Naive B cell (primary cell): Measurements from ENCODE around the gene MTRF1. TPM values are rescaled to one million over a fixed set of nuclear protein-coding genes. Genes with fewer than 3 reads are reported as not detected.

Source experiments
- ATAC-seq, 2 donors: fragments of 150-1000 bp; cut with Tn5 transposase; 2 replicates each; pipeline ENCODE4 v1.10.0; 2021; ENCODE audit warnings: low read depth in 2 of 2, mild to moderate bottlenecking in 2 of 2, moderate library complexity in 2 of 2
- DNase-seq: peaks from one replicate; pipeline ENCODE4 v3.0.0; 2022
- H3K27ac Mint-ChIP-seq, 6 donors: one replicate each; pipeline ENCODE4 v1.8.0; 2020 to 2022; ENCODE audit warnings: mild to moderate bottlenecking in 6 of 6, mixed read lengths in 6 of 6, moderate library complexity in 5 of 6, inconsistent platforms in 2 of 6
- H3K27me3 Mint-ChIP-seq, 3 donors: one replicate each; pipeline ENCODE4 v1.8.0; 2021 to 2022; ENCODE audit warnings: mixed read lengths in 3 of 3, mild to moderate bottlenecking in 1 of 3
- H3K36me3 Mint-ChIP-seq, 2 donors: one replicate each; pipeline ENCODE4 v1.8.0; 2020 to 2022; ENCODE audit warnings: mixed read lengths in 2 of 2, inconsistent platforms in 1 of 2, mild to moderate bottlenecking in 1 of 2
- H3K4me1 Mint-ChIP-seq, 3 donors: one replicate each; pipeline ENCODE4 v1.8.0; 2020 to 2022; ENCODE audit warnings: mixed read lengths in 3 of 3, inconsistent platforms in 1 of 3, mild to moderate bottlenecking in 1 of 3, moderate library complexity in 1 of 3
- H3K4me3 Mint-ChIP-seq, 8 donors: one replicate each; pipeline ENCODE4 v1.8.0; 2020 to 2022; ENCODE audit warnings: mild to moderate bottlenecking in 8 of 8, mixed read lengths in 8 of 8, moderate library complexity in 8 of 8, inconsistent platforms in 2 of 8
- H3K9me3 Mint-ChIP-seq, 7 donors: one replicate each; pipeline ENCODE4 v1.8.0; 2020 to 2022; ENCODE audit warnings: mixed read lengths in 7 of 7, mild to moderate bottlenecking in 5 of 7, inconsistent platforms in 2 of 7, moderate library complexity in 1 of 7
- polyA plus RNA-seq, 6 donors: library from polyadenylated mRNA; unstranded; fragments of 300-500 nt; fragmentation: Illumina TruSeq; gene quantifications; one replicate each; pipeline ENCODE4 v1.2.3, GENCODE V29; 2021; ENCODE audit warnings: low read depth in 6 of 6

Gene MTRF1
- polyA plus RNA-seq, 6 donors from 2014 or later = 3.4 to 20.9 (median 11.1) TPM

GRCh38 chr13:41268764-41269163, 5.4 kb upstream of the MTRF1 start:
- H3K4me3 Mint-ChIP-seq = no peak overlapping the region
- peaks cover 9 to 10% (median 10%) of the 10 kb centered on the region in 3 donors for H3K4me1 Mint-ChIP-seq
- no peak overlapping the region for H3K27ac Mint-ChIP-seq
- DNase-seq (no peak), ATAC-seq (no peak)
- peaks cover 0 to 16% (median 10%) of the 10 kb centered on the region in 7 donors for H3K9me3 Mint-ChIP-seq
- H3K36me3 Mint-ChIP-seq = no peaks in the 10 kb centered on the region
- H3K27me3 Mint-ChIP-seq = no peaks in the 10 kb centered on the region

GRCh38 chr13:41267106-41267505, 3.7 kb upstream of the MTRF1 start:
- Mint-ChIP-seq H3K27ac (no peak overlapping the region), H3K4me1 (peaks cover 12 to 22% (median 15%) of the 10 kb centered on the region in 3 donors), H3K27me3 (no peaks in the 10 kb centered on the region), H3K9me3 (peaks cover 0 to 16% (median 10%) of the 10 kb centered on the region in 7 donors), H3K4me3 (no peak overlapping the region), H3K36me3 (no peaks in the 10 kb centered on the region)
- DNase-seq = no peak
- no peak for ATAC-seq

DNA sequence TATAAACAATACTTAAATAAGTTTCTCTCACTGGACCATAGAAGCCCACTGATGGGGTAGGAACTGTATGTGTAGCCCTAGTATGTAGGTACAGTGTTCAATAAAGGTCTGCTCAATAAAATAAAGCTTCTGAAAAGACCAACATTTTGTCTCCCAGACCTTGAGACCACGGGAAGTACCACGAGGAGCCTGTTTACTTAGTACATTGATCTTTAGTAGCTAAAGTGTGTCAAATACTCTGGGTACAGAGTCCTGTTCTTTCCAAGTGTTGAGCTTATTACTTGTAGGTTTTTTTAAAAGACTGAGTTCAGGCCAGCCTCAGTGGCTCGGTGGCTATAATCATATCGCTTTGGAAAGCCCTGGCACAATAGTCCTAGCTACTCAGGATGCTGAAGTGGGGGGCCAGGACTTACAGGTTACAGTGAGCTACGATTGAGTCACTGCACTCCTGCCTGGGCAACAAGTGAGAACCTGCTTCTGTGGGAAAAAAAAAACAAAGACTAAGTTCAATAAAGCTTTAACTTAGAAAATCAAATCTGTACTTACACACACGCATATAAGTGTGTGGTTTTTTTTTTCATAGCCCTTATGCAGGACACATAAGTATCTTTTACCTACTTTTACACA, 3.4 kb downstream of the MTRF1 start:
- Mint-ChIP-seq H3K4me3 (no peak overlapping the region), H3K4me1 (peaks cover 16 to 21% (median 18%) of the 10 kb centered on the region in 3 donors), H3K9me3 (no peaks in the 10 kb centered on the region), H3K36me3 (peaks cover 8 to 19% of the 10 kb centered on the region in 2 donors), H3K27me3 (no peaks in the 10 kb centered on the region), H3K27ac (no peak overlapping the region)
- ATAC-seq = no peak
- DNase-seq = no peak

DNA sequence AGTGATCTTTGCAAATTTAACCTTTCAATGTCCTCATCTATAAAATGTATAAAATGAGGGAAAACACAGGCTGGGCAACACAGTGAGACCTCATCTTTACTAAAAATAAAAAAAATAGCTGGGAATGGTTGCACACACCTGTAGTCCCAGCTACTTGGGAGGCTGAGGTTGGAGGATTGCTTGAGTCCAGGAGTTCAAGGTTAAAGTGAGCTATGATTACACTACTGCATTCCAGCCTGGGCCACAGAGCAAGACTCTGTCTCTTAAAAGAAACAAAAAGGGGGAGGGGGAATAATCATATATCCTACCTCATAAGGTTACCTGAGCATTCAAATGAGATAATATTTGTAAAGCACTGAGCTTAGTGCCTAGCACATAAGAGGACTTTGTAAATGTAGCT, 5.8 kb downstream of the MTRF1 start:
- DNase-seq = no peak
- Mint-ChIP-seq H3K27me3 (no peaks in the 10 kb centered on the region), H3K9me3 (no peaks in the 10 kb centered on the region), H3K27ac (no peak overlapping the region), H3K4me3 (no peak overlapping the region), H3K36me3 (peaks cover 15 to 25% of the 10 kb centered on the region in 2 donors), H3K4me1 (peaks cover 7 to 15% (median 11%) of the 10 kb centered on the region in 3 donors)
- ATAC-seq = no peak

- peaks cover 33 to 43% of the 10 kb centered on the region in 2 donors for H3K36me3 Mint-ChIP-seq
- H3K4me3 Mint-ChIP-seq = no peak overlapping the region
- H3K4me1 Mint-ChIP-seq = peaks cover 4 to 14% (median 11%) of the 10 kb centered on the region in 3 donors
- ATAC-seq = no peak
- no peak overlapping the region for H3K27ac Mint-ChIP-seq
- H3K27me3 Mint-ChIP-seq = no peaks in the 10 kb centered on the region
- H3K9me3 Mint-ChIP-seq = no peaks in the 10 kb centered on the region
- no peak for DNase-seq
Measured at GRCh38 chr13:41254902-41255301, 8.5 kb downstream of the MTRF1 start.

GRCh38 chr13:41250993-41251392, 12.4 kb downstream of the MTRF1 start:
- H3K9me3 Mint-ChIP-seq = no peaks in the 10 kb centered on the region
- H3K4me1 Mint-ChIP-seq = no peaks in the 10 kb centered on the region
- H3K4me3 Mint-ChIP-seq = no peak overlapping the region
- H3K36me3 Mint-ChIP-seq = peaks cover 27 to 32% of the 10 kb centered on the region in 2 donors
- H3K27ac Mint-ChIP-seq = peak overlapping the region in 1 of 6 donors; percentile 55
- ATAC-seq (no peak), DNase-seq (no peak)
- no peaks in the 10 kb centered on the region for H3K27me3 Mint-ChIP-seq

DNA sequence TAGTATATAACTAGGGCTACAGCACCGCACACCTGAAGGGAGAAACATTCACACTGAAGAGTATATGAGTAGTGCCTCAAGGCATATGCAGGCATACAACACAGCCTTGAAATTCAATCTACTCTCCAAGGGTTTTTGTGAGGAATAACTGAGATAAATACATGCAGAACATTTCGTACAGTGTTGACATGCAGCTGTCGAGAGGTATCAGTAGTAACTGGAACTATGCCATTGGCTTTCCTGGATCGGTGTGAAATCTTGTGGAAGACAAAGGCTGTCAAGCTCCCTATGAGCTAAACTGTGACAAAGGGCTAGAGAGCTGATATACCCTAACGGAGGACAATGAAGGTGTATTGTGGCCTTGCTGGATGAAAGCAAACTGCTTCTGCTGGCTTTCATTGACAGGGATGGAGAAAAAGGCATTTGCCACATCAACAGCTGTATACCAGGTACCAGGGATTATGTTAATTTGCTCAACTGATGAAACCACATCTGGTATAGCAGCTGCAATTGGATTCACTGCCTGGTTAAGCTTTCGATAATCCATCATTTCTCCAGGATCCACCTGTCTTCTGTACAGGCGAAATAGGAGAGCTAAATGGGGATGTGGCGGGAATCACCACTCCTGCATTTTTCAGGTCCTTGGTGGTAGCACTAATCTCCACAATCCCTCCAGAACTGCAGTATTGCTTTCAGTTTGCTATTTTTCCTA, 16.3 kb downstream of the MTRF1 start:
- H3K9me3 Mint-ChIP-seq = no peaks in the 10 kb centered on the region
- no peak for DNase-seq
- no peaks in the 10 kb centered on the region for H3K27me3 Mint-ChIP-seq
- H3K4me3 Mint-ChIP-seq = no peak overlapping the region
- H3K4me1 Mint-ChIP-seq = no peaks in the 10 kb centered on the region
- peaks cover 18 to 19% of the 10 kb centered on the region in 2 donors for H3K36me3 Mint-ChIP-seq
- ATAC-seq = no peak
- peak overlapping the region in 1 of 6 donors; percentile 83 for H3K27ac Mint-ChIP-seq

DNA sequence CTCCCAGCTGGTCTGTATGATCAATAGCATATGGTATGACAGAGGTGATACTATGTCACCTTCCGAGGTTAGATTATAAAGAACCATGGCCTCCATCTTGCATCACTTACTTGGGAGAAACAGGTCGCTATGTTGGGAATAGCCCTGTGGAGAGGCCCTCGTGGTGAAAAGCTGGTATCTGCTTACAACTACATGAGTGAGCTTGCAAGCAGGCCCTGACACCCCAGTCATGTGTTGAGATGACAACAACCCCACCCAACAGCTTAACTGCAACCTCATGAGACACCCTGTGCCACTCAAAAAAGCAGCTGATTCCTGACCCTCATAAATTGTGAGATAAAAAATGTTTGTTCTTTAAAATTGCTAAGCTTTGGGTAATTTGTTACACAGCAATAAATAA, 18.8 kb downstream of the MTRF1 start:
- peak overlapping the region in 1 of 6 donors; percentile 12 for H3K27ac Mint-ChIP-seq
- H3K27me3 Mint-ChIP-seq = no peaks in the 10 kb centered on the region
- no peak overlapping the region for H3K4me3 Mint-ChIP-seq
- peaks cover 0 to 2% of the 10 kb centered on the region in 2 donors for H3K36me3 Mint-ChIP-seq
- H3K9me3 Mint-ChIP-seq = no peaks in the 10 kb centered on the region
- DNase-seq (no peak), ATAC-seq (no peak)
- no peaks in the 10 kb centered on the region for H3K4me1 Mint-ChIP-seq

DNA sequence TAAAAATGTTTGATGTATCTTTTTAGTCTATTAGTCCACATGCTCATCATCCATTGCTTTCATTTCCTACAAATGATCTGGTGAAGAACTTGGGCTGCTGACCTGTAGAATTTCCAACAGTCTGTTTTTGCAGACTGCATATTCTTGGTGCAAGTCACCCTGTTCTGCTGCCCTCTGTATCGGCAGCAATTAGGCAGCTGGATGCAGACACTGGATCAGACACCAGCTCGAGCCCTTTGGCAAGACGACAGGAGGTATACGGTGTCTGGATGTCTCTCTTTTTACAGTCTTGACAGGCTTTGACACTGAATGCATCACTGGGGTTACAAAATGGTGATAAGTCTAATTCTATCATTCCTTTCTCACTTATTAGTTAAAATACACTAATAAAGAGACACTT, 21.8 kb downstream of the MTRF1 start:
- Mint-ChIP-seq H3K27ac (peak overlapping the region in 1 of 6 donors; percentile 30), H3K4me3 (no peak overlapping the region), H3K27me3 (no peaks in the 10 kb centered on the region), H3K36me3 (peaks cover 0 to 13% of the 10 kb centered on the region in 2 donors), H3K4me1 (no peaks in the 10 kb centered on the region), H3K9me3 (no peaks in the 10 kb centered on the region)
- no peak for DNase-seq
- no peak for ATAC-seq

DNA sequence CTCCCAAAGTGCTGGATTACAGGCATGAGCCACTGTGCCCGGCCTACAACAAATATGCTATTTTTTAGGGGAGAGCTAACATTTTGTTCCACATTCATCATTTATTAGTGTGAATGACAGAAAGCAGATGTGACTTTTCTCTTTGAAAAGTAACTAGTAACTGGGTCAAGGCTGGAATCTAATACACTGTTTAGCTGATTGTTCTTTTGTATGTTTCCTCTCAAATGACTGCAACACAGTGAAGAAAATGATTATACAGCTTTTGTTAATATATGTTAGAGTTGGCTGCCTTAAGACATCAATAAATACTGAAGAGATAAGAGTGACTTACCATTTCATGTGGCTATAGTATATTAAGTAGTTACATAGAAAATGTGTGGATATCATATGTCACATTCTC, 27.0 kb downstream of the MTRF1 start:
- Mint-ChIP-seq H3K9me3 (no peaks in the 10 kb centered on the region), H3K36me3 (peaks cover 8 to 25% of the 10 kb centered on the region in 2 donors), H3K4me1 (peaks cover 12 to 20% (median 15%) of the 10 kb centered on the region in 3 donors), H3K4me3 (no peak overlapping the region), H3K27ac (peak overlapping the region in 2 of 6 donors; percentile 15 to 33), H3K27me3 (no peaks in the 10 kb centered on the region)
- DNase-seq (no peak), ATAC-seq (no peak)

GRCh38 chr13:41232578-41233480, 30.5 kb downstream of the MTRF1 start:
- no peaks in the 10 kb centered on the region for H3K27me3 Mint-ChIP-seq
- H3K9me3 Mint-ChIP-seq = no peaks in the 10 kb centered on the region
- no peak overlapping the region for H3K4me3 Mint-ChIP-seq
- peaks cover 12 to 20% (median 15%) of the 10 kb centered on the region in 3 donors for H3K4me1 Mint-ChIP-seq
- no peak for DNase-seq
- peak overlapping the region in 4 of 6 donors; percentile 39 to 62 (median 60) for H3K27ac Mint-ChIP-seq
- peaks cover 8 to 19% of the 10 kb centered on the region in 2 donors for H3K36me3 Mint-ChIP-seq
- ATAC-seq = no peak

DNA sequence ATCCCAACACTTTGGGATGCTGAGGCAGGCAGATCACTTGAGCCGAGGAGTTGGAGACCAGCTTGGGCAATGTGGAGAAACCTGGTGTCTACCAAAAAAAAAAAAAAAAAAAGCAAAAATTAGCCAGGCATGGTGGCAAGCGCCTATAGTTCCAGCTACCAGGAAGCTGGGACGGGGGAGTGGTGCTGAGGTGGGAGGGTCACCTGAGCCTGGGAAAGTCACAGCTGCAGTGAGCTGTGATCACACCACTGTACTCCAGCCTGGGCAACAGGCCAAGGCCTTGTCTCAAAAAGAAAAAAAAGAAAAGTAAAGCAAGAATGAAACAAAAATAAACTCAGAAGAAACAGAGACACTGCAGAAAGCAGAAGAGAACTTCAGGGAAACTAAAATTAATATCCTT, 31.6 kb downstream of the MTRF1 start:
- H3K27me3 Mint-ChIP-seq = no peaks in the 10 kb centered on the region
- peak overlapping the region in 1 of 8 donors; percentile 57 for H3K4me3 Mint-ChIP-seq
- ATAC-seq (no peak), DNase-seq (no peak)
- peak overlapping the region in 3 of 6 donors; percentile 49 to 62 (median 61) for H3K27ac Mint-ChIP-seq
- no peaks in the 10 kb centered on the region for H3K9me3 Mint-ChIP-seq
- H3K36me3 Mint-ChIP-seq = peaks cover 8 to 19% of the 10 kb centered on the region in 2 donors
- H3K4me1 Mint-ChIP-seq = peaks cover 12 to 20% (median 15%) of the 10 kb centered on the region in 3 donors

GRCh38 chr13:41231025-41231677, 32.2 kb downstream of the MTRF1 start:
- ATAC-seq (no peak), DNase-seq (no peak)
- Mint-ChIP-seq H3K9me3 (no peaks in the 10 kb centered on the region), H3K4me1 (peaks cover 12 to 20% (median 15%) of the 10 kb centered on the region in 3 donors), H3K27me3 (no peaks in the 10 kb centered on the region), H3K36me3 (peaks cover 8 to 19% of the 10 kb centered on the region in 2 donors), H3K4me3 (no peak overlapping the region), H3K27ac (peak overlapping the region in 2 of 6 donors; percentile 28 to 62)
